HG03095 (cell line): ENCODE data around the gene FAM32A.

Source experiments
- ATAC-seq: cut with Tn5 transposase; IDR thresholded peaks from one replicate; pipeline ENCODE4 v1.9.1; 2021; ENCODE audit warnings: moderate library complexity; ENCODE audit not compliant: unreplicated experiment

FAM32A gene

DNA sequence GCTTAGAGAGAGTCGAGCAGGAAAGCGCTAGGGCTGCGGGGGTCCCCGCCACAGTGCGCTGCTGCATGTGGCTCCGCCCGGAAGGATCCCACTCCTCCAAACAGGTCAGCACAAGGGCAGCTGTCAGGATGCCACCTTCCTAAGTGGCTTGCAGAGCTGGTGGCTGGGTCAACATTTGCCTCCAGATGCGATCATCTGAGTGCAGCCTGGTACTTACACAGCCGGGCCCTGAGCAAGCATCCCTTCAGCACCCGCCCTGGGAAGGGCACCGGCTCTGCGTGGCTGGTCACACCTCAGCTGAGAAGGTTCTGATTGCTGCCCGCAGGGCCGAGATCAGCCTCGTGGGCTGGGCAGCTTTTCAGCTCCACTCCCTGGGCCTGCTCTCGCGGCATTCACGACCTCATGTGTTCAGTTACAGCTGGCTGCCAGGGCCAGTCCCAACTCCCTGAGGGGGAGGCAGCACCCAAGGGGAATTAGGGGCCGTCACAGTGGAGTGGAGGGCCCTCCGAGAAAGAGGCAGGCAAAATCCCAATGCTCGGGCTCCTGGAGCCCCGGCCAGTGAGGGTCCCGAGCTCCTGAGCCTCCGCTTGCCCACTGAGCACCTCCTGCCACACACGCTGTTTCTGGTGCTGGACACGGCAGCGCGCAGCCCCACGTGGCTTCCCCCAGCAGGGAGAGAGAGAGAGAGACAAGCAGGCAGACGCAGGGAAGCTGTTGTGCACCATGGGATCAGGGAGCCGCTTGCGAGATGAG lies 39.3 kb downstream of the FAM32A start:
- ATAC-seq = no peak

DNA sequence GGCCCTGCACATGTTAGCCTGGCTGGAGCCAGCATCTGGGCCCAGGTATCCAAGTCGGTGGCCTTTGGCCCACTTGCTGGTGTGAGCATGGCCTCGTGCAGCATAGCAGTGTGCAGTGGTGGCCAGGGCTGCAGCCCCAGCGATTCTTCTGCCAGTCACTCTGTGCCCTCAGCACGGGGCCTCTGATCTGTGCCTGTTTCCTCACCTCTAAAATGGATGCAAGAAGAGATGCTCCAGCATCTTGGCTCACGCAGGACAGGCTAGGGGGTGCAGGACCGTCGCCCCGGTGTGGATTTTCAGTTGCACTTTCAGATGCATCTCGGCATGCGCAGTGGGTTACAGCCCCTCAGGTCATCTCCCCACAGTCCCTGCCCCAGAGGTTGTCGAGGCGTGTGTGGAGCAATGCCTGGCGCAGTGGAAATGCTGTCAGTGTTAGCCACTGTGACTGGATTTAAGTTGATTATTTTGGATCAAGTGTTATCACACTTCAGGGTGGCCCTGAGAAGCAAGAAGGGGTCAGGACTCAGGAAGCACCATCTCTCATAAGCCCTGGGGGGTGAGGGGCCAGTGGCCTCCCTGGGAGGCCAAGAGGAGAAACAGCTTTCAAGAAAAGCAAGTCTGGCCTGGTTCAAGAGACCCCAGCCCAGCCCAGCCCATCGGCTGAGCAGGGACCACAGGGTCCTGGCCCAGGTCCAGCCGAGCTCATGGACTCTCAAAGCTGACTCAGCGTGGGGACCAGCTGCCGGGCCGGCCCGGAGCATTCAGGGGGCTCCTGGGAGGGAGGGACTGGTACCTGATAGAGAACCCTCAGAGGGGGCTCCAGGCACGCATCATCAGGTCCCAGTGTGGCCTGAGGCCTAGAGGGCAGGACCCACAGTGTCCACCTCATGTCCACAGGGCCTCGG lies 40.3 kb downstream of the FAM32A start:
- no peak for ATAC-seq

DNA sequence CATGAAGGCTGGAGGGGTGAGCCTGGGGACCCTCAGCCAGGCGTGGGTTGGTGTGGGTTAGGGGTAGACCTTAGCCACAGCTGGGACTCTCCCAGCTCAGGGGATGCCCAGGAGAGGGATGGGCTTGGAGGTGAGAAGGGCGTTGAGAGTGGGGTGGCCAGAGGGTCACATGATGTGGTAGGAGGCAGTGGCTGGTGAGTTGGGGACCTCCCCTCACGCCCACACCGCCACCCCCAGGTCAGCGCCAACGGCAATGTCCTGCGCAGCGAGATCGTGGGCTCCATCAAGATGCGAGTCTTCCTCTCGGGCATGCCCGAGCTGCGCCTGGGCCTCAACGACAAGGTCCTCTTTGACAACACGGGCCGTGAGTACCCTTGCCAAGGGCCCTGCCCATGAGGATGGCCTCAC lies 41.0 kb downstream of the FAM32A start:
- no peak for ATAC-seq

DNA sequence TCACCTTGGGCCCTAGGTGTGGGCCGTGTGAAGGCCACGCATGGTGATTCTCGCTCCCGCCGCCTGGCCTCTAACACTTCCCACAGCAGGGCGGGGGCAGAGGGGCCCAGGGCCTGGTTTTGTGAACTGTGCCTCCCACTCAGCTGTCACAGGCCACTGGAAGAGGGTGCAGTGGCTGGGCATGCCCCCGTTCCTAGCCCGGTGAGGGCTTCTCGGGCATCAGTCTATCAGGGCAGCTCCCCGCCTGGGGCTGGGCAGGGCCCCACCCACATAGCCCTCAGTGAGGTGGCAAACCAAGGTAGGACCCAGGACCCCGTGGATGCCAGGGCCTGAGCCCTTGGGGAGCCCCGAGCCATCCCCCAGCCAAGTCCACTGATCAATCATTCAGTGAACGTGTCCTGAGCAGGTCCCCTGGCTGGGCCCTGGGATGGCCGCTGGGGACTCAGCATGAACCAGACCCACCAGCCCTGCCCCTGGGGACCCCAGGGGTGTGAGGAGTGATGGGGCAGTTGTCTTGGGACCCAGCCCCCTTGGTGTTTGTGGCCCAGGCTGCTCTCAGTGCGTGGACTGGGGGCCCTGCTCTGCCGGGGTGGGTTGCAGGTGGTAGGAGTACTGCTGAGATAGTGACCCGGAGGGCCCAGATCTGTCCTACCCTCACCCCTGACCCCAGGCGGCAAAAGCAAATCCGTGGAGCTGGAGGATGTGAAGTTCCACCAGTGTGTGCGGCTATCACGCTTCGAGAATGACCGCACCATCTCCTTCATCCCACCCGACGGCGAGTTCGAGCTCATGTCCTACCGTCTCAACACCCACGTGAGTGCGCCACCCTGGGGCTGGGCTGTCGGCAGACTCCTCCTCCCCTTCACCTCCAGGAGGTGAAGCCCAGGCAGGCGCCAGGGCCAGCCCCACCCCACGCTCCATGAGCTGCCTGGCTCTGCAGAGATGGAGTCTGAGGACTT lies 41.9 kb downstream of the FAM32A start:
- ATAC-seq = no peak

DNA sequence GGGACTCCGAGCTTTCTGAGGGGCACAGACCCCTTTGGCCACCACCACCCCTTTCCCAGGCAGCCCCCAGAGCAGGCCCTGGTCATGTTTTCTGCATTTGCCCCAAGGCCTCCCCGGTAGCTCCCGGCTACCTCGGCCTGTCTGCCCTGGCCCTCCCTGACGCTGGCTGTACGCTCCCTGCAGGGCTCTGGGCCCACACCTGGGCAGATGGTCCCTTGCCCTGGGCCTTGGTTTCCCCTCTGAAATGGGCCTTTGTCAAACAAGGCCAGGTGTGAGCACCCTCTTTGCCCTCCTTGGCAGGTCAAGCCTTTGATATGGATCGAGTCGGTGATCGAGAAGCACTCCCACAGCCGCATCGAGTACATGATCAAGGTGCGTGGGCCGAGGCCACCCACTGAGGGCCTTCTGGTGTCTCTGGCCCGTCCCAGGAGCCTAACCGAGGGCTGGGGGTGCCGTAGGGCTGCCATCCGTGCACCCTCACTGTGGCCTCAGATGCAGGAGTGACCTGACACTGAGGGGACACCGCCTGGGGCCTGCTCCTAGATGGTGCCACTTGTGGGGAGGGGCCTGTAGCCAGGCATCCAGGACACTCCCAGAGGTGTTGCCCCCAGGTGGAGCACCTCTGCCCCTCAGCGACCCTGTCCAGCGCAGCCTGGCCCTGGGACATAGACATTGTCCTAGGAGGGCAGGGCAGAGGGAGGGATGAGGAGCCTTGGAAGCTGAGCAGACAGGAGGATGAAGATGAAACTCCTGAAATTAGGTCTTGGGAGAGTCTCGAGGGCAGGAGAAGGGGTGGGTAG lies 42.8 kb downstream of the FAM32A start:
- no peak for ATAC-seq

DNA sequence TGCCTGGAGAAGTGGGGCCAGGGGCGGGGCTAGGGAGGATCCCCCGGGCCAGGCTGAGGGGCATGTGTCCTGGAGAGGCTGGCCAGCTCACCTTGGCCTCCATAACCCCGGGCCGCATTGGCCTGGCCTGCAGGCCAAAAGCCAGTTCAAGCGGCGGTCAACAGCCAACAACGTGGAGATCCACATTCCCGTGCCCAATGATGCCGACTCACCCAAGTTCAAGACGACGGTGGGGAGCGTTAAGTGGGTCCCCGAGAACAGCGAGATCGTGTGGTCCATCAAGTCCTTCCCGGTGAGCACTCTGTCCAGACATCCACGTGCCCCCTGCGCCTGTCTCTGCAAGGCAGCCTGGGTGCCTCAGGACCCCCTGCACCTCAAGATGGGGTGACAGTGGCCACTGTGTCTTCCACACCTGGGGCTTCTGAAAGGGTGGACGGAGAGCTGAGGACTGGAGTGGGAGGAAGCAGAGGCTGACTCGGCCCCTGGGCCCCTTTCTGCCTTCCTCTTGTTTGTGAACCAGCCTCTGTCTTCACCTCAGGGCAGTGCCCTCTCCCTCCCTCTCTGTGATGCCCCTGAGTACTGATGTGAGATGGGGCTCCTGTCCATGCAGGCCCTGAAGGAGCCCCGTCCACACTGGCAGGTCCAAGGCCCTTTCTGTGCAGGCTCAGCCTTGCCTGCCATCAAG lies 43.6 kb downstream of the FAM32A start:
- no peak for ATAC-seq

DNA sequence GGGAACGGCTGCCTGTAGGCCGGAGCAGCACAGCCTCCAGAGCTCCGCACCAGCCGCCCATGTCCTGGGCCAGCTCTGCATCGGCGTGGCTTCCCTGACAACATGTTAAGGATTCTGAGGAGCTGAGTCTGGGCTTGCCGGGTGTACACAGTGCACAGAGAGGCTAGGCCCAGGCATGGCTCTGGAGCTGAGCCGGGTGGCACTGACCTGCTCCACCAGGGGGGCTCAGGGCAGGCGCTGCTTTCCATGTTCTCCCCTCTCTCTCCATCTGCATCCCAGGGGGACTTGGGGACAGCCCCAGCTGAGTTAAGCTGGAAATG lies 44.1 kb downstream of the FAM32A start:
- ATAC-seq = no peak

DNA sequence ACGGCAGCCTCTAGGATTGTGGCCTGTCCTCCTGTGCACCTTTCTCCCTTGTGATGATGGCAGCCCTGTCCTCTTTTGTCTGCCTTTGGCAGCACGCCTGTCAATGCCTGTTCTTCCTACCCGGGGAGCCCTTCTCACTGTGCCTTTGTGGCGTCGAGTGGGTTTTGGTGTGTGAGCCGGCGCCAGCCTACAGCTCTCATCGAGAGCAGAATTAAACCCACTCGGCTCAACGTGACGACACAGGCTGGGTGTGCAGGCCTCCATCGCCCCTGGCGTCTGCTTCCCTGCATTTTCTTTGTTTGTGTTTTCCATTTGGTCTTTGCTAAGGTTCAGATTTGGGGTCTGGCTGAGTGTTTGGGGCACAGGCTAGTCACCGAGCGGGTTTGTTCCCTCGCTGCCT lies 46.9 kb downstream of the FAM32A start:
- ATAC-seq = no peak

DNA sequence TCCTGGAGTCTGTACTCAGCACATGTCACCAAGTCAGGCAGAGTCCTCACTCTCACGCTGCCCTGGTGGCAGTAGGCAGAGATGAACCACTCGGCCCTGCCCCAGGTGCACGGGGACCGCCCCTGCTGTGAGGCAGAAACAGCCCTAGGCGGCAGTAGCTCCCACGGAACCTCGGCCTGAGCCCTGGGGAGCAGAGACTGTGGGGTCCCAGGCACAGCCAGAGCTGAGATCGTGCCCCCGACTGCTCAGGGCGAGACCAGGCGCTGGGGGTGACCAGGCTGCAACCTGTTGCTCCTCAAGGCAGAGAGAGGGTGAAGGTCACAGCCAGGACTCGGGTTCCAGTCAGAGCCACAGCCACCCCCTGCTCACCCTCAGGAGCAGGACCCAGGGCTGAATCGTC lies 47.4 kb downstream of the FAM32A start:
- ATAC-seq = no peak

DNA sequence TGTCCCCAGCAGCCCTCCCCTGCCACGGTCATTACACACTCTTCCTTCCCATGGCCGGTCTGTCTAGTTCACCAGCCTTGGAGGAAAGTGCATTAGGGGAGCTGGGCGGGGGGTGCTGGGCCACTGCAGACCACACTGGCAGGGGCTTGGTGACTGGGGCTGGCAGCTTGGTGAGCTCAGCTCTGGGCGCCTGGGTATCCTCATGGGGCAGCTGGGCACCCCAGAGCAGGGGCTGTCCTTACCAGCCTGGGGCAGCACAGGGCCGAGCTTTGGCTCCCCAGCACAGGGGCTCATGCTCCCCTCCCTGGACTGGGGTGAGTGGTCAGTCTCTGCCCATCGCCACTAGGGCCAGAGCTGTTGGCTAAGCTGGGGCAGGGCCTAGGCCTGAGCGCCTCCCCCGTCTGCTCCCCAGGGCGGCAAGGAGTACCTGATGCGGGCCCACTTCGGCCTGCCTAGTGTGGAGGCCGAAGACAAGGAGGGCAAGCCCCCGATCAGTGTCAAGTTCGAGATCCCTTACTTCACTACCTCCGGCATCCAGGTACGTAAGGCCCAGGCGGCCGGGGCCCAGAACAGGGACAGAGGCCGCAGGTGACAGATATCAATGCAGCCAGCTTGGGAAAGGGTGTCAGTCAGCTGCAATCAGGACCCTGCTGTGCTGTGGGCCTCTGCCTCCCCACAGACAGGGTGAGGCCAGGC lies 48.0 kb downstream of the FAM32A start:
- ATAC-seq = no peak

DNA sequence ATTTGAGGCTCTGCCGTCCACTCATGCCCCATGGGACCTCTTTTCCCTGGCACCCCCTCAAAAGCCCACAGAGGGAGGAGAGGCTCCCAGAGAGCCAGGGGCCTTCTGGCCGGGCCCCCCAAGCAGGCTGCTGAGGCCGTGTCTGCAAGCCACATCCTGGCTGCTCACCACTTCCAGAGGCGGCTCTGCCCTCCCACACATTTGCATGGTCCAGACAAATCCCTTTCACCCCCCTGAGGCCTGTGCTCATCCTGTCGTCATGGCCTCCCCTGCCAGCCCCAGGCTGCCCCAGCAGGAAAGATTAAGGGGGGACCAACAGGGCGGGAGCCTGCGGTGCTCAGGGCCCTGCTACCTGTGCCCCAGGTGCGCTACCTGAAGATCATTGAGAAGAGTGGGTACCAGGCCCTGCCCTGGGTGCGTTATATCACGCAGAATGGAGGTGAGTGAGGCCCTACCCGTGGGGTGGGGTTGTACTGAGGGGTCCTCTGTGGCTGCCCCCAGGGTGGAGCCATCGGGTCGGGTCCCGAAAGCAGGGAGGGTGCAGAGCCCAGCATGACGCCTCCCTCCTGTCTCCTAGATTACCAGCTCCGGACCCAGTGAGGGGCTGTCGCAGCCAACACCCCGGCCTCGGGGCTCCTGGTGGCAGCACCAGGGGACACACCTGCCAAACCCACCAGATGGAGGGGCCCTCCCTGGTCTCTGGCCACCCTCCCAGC lies 48.8 kb downstream of the FAM32A start:
- no peak for ATAC-seq

DNA sequence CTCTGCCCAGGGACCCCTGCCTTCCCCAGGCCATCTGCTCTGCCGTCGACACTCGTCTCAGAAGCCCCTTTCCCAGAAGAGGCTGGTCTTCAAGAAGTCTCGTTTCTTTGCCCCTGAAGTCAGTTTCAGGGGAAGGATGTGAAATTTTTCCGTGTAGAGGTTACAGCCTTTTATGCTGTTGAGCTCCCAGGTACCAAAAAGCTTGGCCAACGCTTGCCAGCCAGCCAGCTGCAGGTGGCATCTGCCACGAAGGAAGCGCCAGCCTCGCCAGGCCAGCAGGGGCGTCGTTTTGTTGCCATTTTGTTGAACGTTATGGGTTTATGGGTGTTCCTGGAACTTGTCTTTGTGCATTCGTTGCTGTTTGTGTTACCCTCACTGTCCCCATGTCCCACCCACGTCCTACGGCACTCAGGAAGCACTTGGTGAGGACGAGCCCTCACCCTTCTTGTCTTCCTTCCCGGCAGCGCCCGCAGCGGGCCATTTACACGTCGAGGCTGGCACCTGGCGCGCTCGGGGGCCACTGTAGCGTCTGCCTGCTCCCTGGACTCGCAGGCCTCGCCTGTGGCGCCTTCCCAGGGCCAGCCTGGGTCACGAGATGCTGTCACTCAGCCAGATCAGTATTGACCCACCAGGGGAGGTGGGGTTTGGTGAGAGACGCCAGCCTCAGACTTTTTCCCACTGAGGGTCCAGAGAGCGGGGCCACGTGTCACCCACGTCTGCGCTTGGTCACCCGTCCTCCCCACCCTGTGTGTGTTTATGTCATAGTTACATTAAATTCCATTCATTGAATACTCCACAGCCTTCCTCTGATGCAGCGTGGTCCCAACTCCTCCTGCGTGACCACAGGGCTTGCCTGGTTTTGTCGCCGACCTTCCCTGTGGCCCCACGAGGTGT lies 49.6 kb downstream of the FAM32A start:
- ATAC-seq = no peak

DNA sequence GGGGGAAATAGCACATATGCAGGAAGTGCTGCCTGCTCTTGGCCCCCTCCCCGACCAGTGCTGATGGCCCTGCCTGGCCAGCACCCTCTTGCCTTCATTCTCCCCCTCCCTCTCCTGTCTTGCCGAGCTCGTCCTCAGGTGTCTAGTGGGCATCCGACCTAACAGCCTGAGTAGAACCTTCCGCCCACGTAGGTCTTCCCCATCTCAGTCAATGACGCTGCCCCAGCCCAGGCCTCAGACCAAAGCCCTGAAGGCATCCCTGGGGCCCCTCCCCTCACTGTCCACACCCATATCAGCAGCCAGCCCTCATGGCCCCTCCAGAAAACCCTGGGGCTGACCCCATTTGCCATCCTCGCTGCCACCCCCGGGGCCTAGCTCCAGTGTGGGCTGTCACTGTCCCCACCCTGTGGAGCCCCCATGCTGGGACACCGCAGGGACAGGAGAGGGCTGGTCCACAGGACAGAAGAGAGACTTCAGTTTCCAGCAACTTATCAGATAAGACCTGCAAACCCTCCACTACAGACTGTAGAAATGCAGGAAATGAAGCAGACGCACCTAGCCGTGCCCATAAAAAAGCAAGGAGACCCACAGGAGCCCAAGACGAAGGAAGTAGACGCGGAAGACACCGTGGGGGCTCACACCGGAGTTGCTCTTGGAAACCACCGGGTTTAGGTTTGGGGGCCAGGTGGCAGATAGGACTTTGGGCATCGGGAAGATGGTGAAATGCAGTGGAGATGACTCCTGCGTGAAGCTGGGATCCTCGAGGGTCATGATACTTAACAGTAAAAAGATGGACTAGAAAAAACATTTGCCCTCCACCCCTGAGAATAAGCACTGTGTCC lies 50.8 kb downstream of the FAM32A start:
- ATAC-seq = no peak
